Activated T-helper 17 cell treated with anti-CD3 and anti-CD28 coated beads, Interleukin-2, amount 50 U/mL, for 72 hours (primary cell): Measurements from ENCODE around the gene C2orf49. TPM values are rescaled to one million over a fixed set of nuclear protein-coding genes. Genes with fewer than 3 reads are reported as not detected.

ENCODE experiments used
- ATAC-seq: fragments of 150-1000 bp; cut with Tn5 transposase; replicated peaks from 2 replicates; pipeline ENCODE4 v1.10.0; 2021; ENCODE audit warnings: mild to moderate bottlenecking, moderate library complexity
- H3K27ac Mint-ChIP-seq: one replicate; pipeline ENCODE4 v1.8.0; 2022; ENCODE audit warnings: mixed read lengths
- H3K27me3 Mint-ChIP-seq: one replicate; pipeline ENCODE4 v1.8.0; 2022; ENCODE audit warnings: mixed read lengths
- H3K36me3 Mint-ChIP-seq: one replicate; pipeline ENCODE4 v1.8.0; 2022; ENCODE audit warnings: low read depth, mild to moderate bottlenecking, mixed read lengths
- H3K4me1 Mint-ChIP-seq: one replicate; pipeline ENCODE4 v1.8.0; 2022; ENCODE audit warnings: mixed read lengths
- H3K4me3 Mint-ChIP-seq: one replicate; pipeline ENCODE4 v1.8.0; 2022; ENCODE audit warnings: mild to moderate bottlenecking, mixed read lengths
- H3K9me3 Mint-ChIP-seq: one replicate; pipeline ENCODE4 v1.8.0; 2022; ENCODE audit warnings: mixed read lengths
- total RNA-seq, 2 donors: library from RNA; stranded (reverse); gene quantifications; one replicate each; pipeline ENCODE4 v1.2.3, GENCODE V29; 2022

Gene C2orf49
- total RNA-seq, 2 donors from 2014 or later, result 17.7 to 23.8 TPM

GRCh38 chr2:105328281-105329196 lies 8.8 kb upstream of the C2orf49 start:
- H3K27ac Mint-ChIP-seq, result peak overlapping the region; percentile 99
- peak overlapping the region; percentile 98 for H3K4me3 Mint-ChIP-seq
- H3K27me3 Mint-ChIP-seq, result no peaks in the 10 kb centered on the region
- ATAC-seq, result peak; percentile 13
- H3K9me3 Mint-ChIP-seq, result no peaks in the 10 kb centered on the region
- H3K36me3 Mint-ChIP-seq, result peaks cover 32% of the 10 kb centered on the region
- peaks cover 43% of the 10 kb centered on the region for H3K4me1 Mint-ChIP-seq

DNA sequence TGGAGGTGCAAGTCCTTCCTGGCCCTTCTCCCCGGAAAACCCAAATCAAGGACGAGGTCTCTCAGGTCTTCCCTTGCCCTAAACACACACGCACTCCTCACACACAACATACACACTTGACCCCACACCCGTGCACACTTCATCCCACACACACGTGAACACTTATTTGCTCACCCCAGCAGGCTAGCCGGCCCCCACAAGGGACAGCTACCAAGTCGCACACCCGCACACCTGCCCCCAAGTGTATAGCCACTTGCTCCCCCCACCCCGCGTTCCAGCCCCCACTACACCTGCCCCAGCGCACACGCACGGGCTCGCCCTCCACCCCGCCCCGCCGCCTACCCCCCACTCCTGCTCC lies 8.2 kb upstream of the C2orf49 start:
- peak overlapping the region; percentile 99 for H3K27ac Mint-ChIP-seq
- ATAC-seq, result peak; percentile 28
- peaks cover 29% of the 10 kb centered on the region for H3K36me3 Mint-ChIP-seq
- no peaks in the 10 kb centered on the region for H3K27me3 Mint-ChIP-seq
- H3K9me3 Mint-ChIP-seq, result no peaks in the 10 kb centered on the region
- peaks cover 38% of the 10 kb centered on the region for H3K4me1 Mint-ChIP-seq
- peak overlapping the region; percentile 98 for H3K4me3 Mint-ChIP-seq

DNA sequence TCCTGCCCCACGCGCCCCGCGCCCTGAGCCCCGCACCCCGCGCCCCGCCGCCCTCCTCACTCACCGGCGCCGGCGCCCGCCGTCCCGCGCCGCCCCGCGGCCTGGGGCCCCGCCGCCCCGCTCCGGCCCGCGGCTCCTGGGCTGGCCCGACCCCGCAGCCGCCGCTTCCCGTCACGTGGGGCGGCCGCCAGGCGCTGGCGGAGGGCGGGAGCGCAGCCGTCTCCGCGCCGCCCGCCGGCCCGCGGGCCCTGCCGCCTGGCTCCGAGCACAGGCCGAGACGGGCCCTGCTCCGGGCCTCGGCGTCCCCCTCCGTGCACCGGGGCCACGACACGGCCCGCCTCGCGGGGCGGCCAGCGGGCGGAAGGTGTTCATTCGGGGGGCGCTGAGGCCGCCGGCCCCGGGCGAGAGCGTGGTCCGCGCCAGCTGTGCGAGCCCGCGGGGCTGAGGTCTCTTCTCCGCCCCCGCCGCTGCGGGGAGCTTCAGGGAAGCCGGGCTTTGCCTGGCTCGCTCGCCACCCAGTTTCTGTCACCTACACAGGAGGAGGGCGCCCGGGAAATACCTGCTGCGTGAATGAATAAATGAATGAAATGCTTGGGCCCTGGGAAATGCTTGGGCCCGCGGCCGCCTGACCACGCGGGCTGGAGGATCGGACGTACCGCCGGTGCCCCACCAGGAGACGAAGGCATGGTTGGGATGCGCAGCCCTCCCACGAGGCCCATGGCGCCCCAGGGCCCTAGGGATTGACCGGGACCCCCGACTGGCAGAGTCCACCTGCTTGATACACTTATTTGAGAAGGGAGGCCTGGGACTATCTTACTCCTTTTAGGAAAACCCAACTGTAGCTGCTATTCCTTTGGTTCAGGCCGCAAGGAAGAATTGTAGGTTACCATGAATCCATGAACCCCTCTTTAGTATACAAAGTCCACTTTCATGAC lies 7.5 kb upstream of the C2orf49 start, which contains the start of gene TGFBRAP1:
Gene TGFBRAP1 (minus strand): TSS at position 175 of the 935 bp plus-strand sequence. CDS start 21,434 bp downstream, outside the sequence.
- no peaks in the 10 kb centered on the region for H3K27me3 Mint-ChIP-seq

GRCh38 chr2:105330681-105331375 lies 6.5 kb upstream of the C2orf49 start:
- H3K4me1 Mint-ChIP-seq, result peaks cover 28% of the 10 kb centered on the region
- H3K27me3 Mint-ChIP-seq, result no peaks in the 10 kb centered on the region
- H3K9me3 Mint-ChIP-seq, result no peaks in the 10 kb centered on the region
- peak; percentile 44 for ATAC-seq
- H3K4me3 Mint-ChIP-seq, result peak overlapping the region; percentile 98
- peak overlapping the region; percentile 90 for H3K27ac Mint-ChIP-seq
- peaks cover 22% of the 10 kb centered on the region for H3K36me3 Mint-ChIP-seq

More for the DNA sequence above, 7.5 kb upstream of the C2orf49 start, which contains the start of gene TGFBRAP1:
- H3K27ac Mint-ChIP-seq, result peak within 1 kb of the TSS; percentile 99
- H3K4me3 Mint-ChIP-seq, result peak within 1 kb of the TSS; percentile 98
- peaks cover 32% of the 10 kb centered on the region for H3K36me3 Mint-ChIP-seq
- H3K9me3 Mint-ChIP-seq, result no peaks in the 10 kb centered on the region
- peak; percentile 91 for ATAC-seq
- H3K4me1 Mint-ChIP-seq, result peaks cover 38% of the 10 kb centered on the region

DNA sequence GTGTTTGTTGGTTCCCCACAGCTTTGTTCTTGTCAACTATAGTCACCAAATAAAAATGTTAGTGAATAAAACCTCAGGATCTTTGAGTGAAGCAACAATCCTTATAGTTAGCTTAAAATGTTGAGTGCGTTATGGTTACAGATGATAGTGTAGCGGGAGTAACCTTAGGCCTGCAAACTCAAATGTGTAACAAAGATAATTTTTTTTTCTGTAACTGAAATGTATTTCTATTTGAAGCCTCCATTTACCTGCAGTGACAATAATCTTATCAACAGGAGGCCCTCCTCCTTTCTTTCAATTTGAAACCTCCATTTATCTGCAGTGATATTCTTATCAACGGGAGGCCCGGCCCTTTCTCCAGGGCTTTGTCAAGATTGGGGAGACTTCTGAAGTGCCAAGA lies 3.1 kb upstream of the C2orf49 start:
- peaks cover 7% of the 10 kb centered on the region for H3K4me1 Mint-ChIP-seq
- no peaks in the 10 kb centered on the region for H3K27me3 Mint-ChIP-seq
- ATAC-seq, result no peak
- H3K9me3 Mint-ChIP-seq, result no peaks in the 10 kb centered on the region
- peaks cover 25% of the 10 kb centered on the region for H3K36me3 Mint-ChIP-seq
- H3K27ac Mint-ChIP-seq, result no peak overlapping the region
- no peak overlapping the region for H3K4me3 Mint-ChIP-seq

DNA sequence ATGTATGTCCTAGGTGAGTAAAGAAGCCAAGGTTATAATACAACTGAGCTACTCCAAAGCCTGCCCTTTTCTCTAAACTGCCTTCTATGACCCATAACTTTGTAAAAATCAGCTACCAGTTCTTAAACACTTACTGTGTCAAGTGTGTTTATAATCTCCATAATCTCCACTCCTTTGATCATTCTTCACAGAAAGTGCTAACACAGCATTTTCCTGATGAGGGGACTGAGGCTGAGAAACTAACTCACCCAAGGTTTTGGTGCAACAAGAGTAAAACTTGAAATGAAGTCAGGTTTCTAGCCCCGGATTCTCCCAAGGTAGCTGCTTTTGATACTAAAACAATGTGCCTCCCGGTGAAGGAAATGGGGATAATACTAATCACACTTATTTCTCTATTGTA lies 1.9 kb upstream of the C2orf49 start:
- no peaks in the 10 kb centered on the region for H3K9me3 Mint-ChIP-seq
- ATAC-seq, result no peak
- H3K27me3 Mint-ChIP-seq, result no peaks in the 10 kb centered on the region
- peak overlapping the region; percentile 48 for H3K27ac Mint-ChIP-seq
- H3K36me3 Mint-ChIP-seq, result peaks cover 37% of the 10 kb centered on the region
- H3K4me1 Mint-ChIP-seq, result peaks cover 10% of the 10 kb centered on the region
- peak overlapping the region; percentile 97 for H3K4me3 Mint-ChIP-seq

- ATAC-seq, result no peak
- H3K4me3 Mint-ChIP-seq, result peak overlapping the region; percentile 97
- H3K4me1 Mint-ChIP-seq, result peaks cover 6% of the 10 kb centered on the region
- H3K9me3 Mint-ChIP-seq, result no peaks in the 10 kb centered on the region
- peaks cover 50% of the 10 kb centered on the region for H3K36me3 Mint-ChIP-seq
- H3K27me3 Mint-ChIP-seq, result no peaks in the 10 kb centered on the region
- peak overlapping the region; percentile 98 for H3K27ac Mint-ChIP-seq
Measured at GRCh38 chr2:105336786-105337121, 586 bp upstream of the C2orf49 start.

GRCh38 chr2:105338020-105338385 lies 663 bp downstream of the C2orf49 start:
- H3K36me3 Mint-ChIP-seq, result peaks cover 62% of the 10 kb centered on the region
- peak overlapping the region; percentile 97 for H3K4me3 Mint-ChIP-seq
- H3K27me3 Mint-ChIP-seq, result no peaks in the 10 kb centered on the region
- H3K4me1 Mint-ChIP-seq, result peaks cover 6% of the 10 kb centered on the region
- peak overlapping the region; percentile 98 for H3K27ac Mint-ChIP-seq
- ATAC-seq, result no peak
- no peaks in the 10 kb centered on the region for H3K9me3 Mint-ChIP-seq

- no peak for ATAC-seq
- H3K9me3 Mint-ChIP-seq, result no peaks in the 10 kb centered on the region
- H3K4me1 Mint-ChIP-seq, result peaks cover 6% of the 10 kb centered on the region
- peak overlapping the region; percentile 97 for H3K4me3 Mint-ChIP-seq
- no peaks in the 10 kb centered on the region for H3K27me3 Mint-ChIP-seq
- peaks cover 71% of the 10 kb centered on the region for H3K36me3 Mint-ChIP-seq
- peak overlapping the region; percentile 98 for H3K27ac Mint-ChIP-seq
Measured at GRCh38 chr2:105339414-105339813, 2.1 kb downstream of the C2orf49 start.

DNA sequence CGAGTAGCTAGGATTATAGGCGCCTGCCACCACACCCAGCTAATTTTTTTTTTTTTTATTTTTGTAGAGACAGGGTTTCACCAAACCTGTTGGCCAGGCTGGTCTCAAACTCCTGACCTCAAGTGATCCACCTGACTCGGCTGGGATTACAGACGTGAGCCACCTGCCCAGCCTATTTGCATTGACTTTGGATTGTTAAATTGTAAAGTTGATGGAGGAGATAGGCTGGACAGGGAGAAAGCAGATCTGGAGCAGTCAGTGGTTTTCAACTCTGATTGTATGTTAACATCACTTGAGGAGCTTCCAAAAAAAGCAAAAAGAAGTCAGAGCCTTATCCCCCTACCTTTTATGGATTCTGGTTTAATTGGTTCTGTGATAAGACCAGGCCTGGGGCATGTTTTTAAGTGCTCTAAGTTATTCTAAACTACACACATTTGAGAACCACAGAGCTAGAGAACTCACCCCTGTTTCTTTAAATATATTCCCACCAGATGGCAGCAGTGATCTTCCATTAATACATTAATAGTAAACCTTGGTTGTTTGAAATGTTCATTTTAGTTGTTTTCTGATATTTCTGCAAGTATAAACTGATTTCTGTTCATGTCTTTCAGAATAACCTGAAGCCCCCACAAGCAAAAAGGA lies 7.5 kb downstream of the C2orf49 start:
- Mint-ChIP-seq H3K9me3 (no peaks in the 10 kb centered on the region), H3K4me3 (no peak overlapping the region), H3K27me3 (no peaks in the 10 kb centered on the region), H3K27ac (no peak overlapping the region), H3K4me1 (peaks cover 5% of the 10 kb centered on the region), H3K36me3 (peaks cover 93% of the 10 kb centered on the region)
- ATAC-seq, result no peak

DNA sequence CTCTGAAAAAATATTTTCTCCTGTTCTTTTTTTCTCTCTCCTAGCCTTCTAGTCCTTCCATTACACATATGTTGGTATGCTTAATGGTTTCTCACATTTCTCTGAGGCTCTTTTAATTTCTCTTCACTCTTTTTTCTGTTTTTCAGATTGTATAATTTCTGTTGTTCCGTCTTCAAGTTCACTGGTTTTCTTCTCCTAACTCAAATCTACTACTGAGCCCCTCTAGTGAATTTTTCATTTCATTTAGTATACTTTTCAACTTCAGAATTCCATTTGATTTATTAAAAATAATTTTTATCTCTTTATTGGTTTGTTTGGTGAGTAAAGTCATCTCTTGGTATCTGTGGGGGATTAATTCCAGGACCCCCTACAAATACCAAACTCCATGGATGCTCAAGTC lies 19.8 kb downstream of the C2orf49 start:
- H3K27me3 Mint-ChIP-seq, result no peaks in the 10 kb centered on the region
- no peak overlapping the region for H3K4me3 Mint-ChIP-seq
- no peak for ATAC-seq
- H3K27ac Mint-ChIP-seq, result no peak overlapping the region
- H3K4me1 Mint-ChIP-seq, result peaks cover 15% of the 10 kb centered on the region
- H3K36me3 Mint-ChIP-seq, result peaks cover 85% of the 10 kb centered on the region
- H3K9me3 Mint-ChIP-seq, result peaks cover 11% of the 10 kb centered on the region

GRCh38 chr2:105358593-105358992 lies 21.3 kb downstream of the C2orf49 start:
- Mint-ChIP-seq H3K36me3 (peaks cover 72% of the 10 kb centered on the region), H3K9me3 (peaks cover 11% of the 10 kb centered on the region), H3K4me1 (peaks cover 15% of the 10 kb centered on the region), H3K27me3 (no peaks in the 10 kb centered on the region), H3K4me3 (no peak overlapping the region), H3K27ac (no peak overlapping the region)
- ATAC-seq, result no peak

DNA sequence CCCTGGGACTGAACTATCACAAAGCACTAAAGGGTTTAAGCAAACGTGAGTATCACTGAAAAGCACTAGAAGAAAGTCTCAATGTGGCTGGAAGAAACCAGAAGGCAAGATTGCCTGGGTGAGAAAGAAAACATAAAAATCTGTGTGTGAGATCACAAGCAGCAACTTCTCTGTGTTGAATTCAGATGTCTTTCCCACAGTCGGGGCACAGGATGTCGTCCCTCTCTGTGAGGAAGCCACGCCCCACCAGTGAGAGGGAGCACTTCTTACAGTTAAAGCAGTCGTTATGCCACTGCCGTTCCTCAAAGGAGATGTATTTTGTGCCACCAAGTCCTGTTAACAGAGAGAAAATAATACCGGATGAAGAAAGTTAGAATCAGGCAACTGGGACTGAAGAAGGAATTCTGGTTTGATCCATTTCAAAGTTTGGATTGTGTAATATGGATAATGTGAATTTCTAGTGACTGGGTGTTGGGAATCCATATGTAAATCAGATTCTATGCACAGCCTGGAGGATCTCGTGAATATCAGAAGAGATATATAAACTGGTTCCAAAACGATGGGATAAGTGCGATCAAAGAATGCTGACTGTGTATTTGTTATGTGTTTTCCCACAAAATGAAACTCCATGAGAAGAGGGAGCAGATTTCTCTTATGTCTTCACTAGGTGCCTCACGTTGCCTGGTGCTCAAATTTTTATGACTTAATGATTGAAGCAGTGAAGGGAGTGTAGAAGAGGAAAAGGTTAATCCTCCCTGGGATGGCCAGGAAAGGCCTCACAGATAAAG lies 24.0 kb downstream of the C2orf49 start:
- Mint-ChIP-seq H3K27me3 (no peaks in the 10 kb centered on the region), H3K36me3 (peaks cover 48% of the 10 kb centered on the region)
- no peak for ATAC-seq

More for the DNA sequence above, 24.0 kb downstream of the C2orf49 start:
- H3K4me1 Mint-ChIP-seq, result peaks cover 10% of the 10 kb centered on the region
- H3K27ac Mint-ChIP-seq, result peak overlapping the region; percentile 73
- H3K9me3 Mint-ChIP-seq, result peaks cover 6% of the 10 kb centered on the region
- no peak overlapping the region for H3K4me3 Mint-ChIP-seq
